ENCODE results near the gene EMC8. TPM values are rescaled to one million over a fixed set of nuclear protein-coding genes. Genes with fewer than 3 reads are reported as not detected.

The EMC8 gene
- total RNA-seq, 4 donors from 2014 or later, result 14.1 to 63.1 (median 21.8) TPM

- no peak for TF ChIP-seq CTCF (IDR thresholded peaks at IDR 0.05; ENCODE audit: low read depth)
Observed at GRCh38 chr16:85733155-85733838, 66.0 kb downstream of the EMC8 start.

- TF ChIP-seq CTCF (IDR thresholded peaks at IDR 0.05; ENCODE audit: low read depth), result no peak
Observed at GRCh38 chr16:85731179-85731578, 68.2 kb downstream of the EMC8 start.

- no peak for TF ChIP-seq CTCF (IDR thresholded peaks at IDR 0.05; ENCODE audit: low read depth)
Observed at GRCh38 chr16:85730186-85730465, 69.2 kb downstream of the EMC8 start.

- no peak for TF ChIP-seq CTCF (IDR thresholded peaks at IDR 0.05; ENCODE audit: low read depth)
Observed at GRCh38 chr16:85729452-85730185, 69.7 kb downstream of the EMC8 start.

GRCh38 chr16:85728879-85729278 lies 70.5 kb downstream of the EMC8 start:
- TF ChIP-seq CTCF (IDR thresholded peaks at IDR 0.05; ENCODE audit: low read depth), result no peak

Small RNA genes within 50 kb of the gene (small RNA-seq; reads per million reads assigned to genes)
- gene RNU1-103P, result not detected

Other genes with a start within 250 kb of the EMC8 start
- 100 to 1,000 TPM in 2 of 4 donors, 10 to 100 TPM in 2; 57.1 to 208 (median 90.5) TPM for gene GSE1, start 186.2 kb downstream of the EMC8 start, total RNA-seq
- gene GINS2, start 110.6 kb downstream of the EMC8 start, total RNA-seq, result under 1 TPM in 2 of 4 donors, not detected in 2; 0.22 to 0.68 TPM
- 1 to 10 TPM in 3 of 4 donors, not detected in 1; 1.5 to 6.2 (median 1.7) TPM for gene C16orf74, start 48.4 kb downstream of the EMC8 start, total RNA-seq
- gene COX4I1, start 151 bp upstream of the EMC8 start, total RNA-seq, result 100 to 1,000 TPM; 434 to 580 (median 493) TPM
- gene IRF8, start 99.6 kb upstream of the EMC8 start, total RNA-seq, result 100 to 1,000 TPM in 1 of 4 donors, 10 to 100 TPM in 3; 40.8 to 156 (median 66.6) TPM

All from subcutaneous adipose tissue (tissue), 4 donors.